GM10248 (cell line): ENCODE measurements around the gene CDX1.
A peak's percentile ranks its signal among the peaks of the same experiment; 100 is the strongest.

Experiments used
- CTCF ChIA-PET: fragments of 300-600 bp; sonication (Branson Sonifier 250); formaldehyde crosslinking; extraction: SDS; loops from one replicate; lab custom pipeline; 2021; ENCODE audit warnings: antibody characterized with exemption; lab: Yijun Ruan, JAX
- POLR2A ChIA-PET: fragments of 350-650 bp; sonication (Branson Sonifier 250); formaldehyde crosslinking; extraction: SDS; loops from one replicate; lab custom pipeline; 2020; ENCODE audit warnings: antibody characterized with exemption; lab: Yijun Ruan, JAX
- DNase-seq: peaks from one replicate; pipeline ENCODE4 v3.0.0; 2012; ENCODE audit errors: extremely low spot score
- TF ChIP-seq, protein P1 (sequence below): IDR thresholded peaks from 2 replicates; pipeline ENCODE4 v1.5.1; 2012; ENCODE audit warnings: mild to moderate bottlenecking, low read depth; ENCODE audit errors: extremely low read depth, missing control alignments, control extremely low read depth

Gene CDX1

DNA sequence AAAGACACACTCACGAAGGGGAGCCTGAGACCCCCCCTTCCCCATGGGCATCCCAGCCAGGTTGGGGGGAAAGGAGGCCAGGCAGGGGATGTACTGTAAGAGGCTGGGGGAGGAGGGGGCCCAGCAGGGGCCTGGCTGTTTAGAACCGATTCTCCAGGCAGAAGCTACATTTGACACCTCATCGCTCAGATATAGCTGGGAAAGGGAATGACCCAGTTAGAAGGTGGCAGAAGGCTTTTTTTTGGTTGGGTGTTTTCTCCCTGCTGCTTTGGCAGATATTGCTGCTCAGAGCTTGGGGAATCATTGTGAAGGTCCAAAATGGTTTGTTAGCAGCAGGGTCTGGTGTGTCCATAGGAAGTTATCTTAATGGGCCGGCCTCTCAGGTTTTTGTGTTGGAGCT, 6.0 kb downstream of the CDX1 start:
- CTCF ChIA-PET, result interaction anchor here (1.2 to 1.4 kb wide), 4 partner anchors 18 to 176 kb away, joined by 3 to 4 read pairs (median 4); no protein-coding TSS in a partner anchor
- TF ChIP-seq, protein P1, sequence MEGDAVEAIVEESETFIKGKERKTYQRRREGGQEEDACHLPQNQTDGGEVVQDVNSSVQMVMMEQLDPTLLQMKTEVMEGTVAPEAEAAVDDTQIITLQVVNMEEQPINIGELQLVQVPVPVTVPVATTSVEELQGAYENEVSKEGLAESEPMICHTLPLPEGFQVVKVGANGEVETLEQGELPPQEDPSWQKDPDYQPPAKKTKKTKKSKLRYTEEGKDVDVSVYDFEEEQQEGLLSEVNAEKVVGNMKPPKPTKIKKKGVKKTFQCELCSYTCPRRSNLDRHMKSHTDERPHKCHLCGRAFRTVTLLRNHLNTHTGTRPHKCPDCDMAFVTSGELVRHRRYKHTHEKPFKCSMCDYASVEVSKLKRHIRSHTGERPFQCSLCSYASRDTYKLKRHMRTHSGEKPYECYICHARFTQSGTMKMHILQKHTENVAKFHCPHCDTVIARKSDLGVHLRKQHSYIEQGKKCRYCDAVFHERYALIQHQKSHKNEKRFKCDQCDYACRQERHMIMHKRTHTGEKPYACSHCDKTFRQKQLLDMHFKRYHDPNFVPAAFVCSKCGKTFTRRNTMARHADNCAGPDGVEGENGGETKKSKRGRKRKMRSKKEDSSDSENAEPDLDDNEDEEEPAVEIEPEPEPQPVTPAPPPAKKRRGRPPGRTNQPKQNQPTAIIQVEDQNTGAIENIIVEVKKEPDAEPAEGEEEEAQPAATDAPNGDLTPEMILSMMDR, result no peak
- POLR2A ChIA-PET, result no interaction called here
- no peak for DNase-seq

DNA sequence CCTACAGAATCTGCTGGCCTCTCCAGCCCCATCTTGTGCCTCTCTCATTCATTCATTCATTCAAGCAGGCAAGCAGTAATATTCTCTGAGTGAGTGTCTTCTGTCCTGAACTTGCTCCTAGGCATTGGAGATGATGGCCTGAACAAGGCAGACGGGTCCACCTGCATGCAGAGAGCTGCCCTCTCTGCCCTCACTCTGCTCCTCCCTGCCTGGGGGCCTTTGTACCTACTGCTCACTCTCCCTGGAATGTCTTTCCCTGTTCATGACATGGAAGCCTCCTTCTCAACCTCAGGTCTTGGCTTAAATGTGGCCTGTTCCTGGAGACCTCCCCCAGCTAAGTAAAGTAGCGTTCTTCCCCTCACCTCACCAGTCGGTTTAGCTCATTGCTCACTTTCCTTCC, 6.6 kb downstream of the CDX1 start:
- no peak for DNase-seq
- TF ChIP-seq, protein P1, result no peak
- CTCF ChIA-PET, result interaction anchor here (1.2 to 4.1 kb wide), 7 partner anchors 8 to 176 kb away, joined by 3 to 22 read pairs (median 3); no protein-coding TSS in a partner anchor
- POLR2A ChIA-PET, result no interaction called here

DNA sequence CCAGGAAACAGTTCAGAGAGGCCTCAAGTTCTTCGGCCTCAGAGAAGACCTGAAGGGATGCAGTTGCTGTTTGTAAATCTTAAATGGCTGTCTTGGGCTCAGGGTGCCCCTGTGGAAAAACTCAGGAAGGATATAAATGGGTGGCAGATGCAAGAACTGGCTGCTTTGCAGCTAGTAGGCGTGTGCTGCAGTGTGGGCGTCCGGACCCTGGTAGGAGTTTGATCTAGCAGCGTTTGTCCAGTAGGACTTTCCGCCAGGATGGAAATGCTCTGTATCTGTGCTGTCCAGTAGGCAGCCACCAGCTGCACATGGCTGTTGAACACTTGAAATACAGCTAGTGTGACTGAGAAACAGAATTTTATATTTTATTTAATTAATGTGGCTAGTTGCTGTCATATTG, 7.7 kb downstream of the CDX1 start:
- CTCF ChIA-PET, result interaction anchor here (1.1 to 4.1 kb wide), 8 partner anchors 10 to 177 kb away, joined by 3 to 22 read pairs (median 3); no protein-coding TSS in a partner anchor
- POLR2A ChIA-PET, result no interaction called here
- TF ChIP-seq, protein P1, result no peak
- no peak for DNase-seq

DNA sequence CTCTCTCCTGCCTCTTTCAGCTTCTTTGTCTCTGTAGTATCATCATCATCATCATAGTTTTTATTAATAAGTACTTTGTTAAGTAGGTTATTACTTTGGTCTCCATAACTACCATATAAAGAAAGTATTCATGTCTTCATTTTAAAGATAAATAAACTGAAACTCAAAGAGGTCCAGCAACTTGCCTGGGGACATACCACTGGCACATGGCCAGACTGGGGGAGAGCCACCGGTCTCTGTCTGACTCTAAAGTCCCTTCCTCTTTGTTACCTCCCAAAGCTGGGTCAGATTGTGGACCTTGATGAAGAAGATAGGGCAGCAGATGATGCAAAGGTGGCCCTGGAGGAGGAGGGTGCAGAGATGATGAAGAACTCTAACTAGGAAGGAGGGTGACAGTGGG, 8.5 kb downstream of the CDX1 start:
- POLR2A ChIA-PET, result no interaction called here
- TF ChIP-seq, protein P1, result no peak
- no peak for DNase-seq
- CTCF ChIA-PET, result interaction anchor here (0.8 to 4.1 kb wide), 17 partner anchors 12 to 176 kb away, joined by 3 to 22 read pairs (median 3); no protein-coding TSS in a partner anchor

DNA sequence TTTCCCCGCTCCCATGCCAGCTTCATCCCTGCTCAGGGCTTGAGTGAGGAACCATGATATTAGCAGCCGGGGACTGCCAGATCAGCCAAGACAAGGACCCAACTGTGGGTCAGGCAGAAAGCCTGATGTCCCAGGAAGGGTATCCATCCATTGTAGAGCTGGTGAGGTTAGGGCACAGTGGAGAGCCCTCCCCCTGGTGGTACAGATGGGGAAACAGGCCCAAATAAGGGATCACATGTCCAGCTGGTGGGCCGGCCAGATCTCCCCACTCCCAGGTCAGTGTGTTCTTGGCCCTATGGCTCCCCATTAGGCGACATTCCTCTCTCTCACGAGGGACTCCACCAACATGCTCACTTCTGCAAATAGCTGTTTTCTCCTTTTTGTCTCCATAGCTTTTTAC, 9.0 kb downstream of the CDX1 start:
- peak; percentile 59 for DNase-seq
- ChIA-PET POLR2A (no interaction called here), CTCF (interaction anchor here (0.8 to 4.1 kb wide), 18 partner anchors 9 to 176 kb away, joined by 3 to 22 read pairs (median 4); no protein-coding TSS in a partner anchor)
- TF ChIP-seq, protein P1, result peak; percentile 45

DNA sequence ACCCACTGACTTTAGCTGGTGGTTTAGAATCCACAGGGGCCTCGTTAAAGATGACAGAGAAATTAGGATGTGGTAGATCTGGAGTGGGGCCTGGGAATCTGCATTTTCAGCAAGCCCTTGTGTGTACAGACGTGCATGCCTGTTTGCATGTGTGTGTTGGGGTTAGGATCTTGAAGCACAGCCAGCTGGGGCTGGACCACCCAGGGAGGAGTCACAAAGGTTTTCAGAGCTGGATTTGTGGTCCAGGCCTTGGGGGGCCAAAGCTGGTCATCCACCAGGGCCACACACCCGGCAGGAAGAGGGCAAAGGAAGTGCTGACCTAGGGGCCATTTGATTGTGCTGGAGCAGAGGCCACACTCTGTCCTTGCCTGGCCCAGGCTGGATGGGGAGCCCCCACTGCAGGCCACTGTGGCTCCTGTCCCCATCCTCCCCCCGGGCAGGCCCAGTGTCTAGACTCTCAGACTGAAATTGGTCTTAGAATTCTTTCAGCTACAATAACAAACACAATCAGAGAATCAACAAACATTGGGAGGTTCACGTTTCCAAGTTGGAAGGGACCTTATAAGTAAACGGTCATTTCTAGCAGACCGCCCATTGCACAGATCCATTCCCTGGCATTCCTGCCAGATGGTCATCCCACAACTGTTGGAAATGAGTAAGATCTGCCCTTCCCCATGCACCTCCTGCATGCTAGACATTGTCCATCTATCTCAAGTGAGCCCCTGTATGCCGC, 10.3 kb downstream of the CDX1 start:
- ChIA-PET CTCF (interaction anchor here (1.0 to 4.1 kb wide), 7 partner anchors 12 to 343 kb away, joined by 3 to 22 read pairs (median 4); no protein-coding TSS in a partner anchor), POLR2A (no interaction called here)
- TF ChIP-seq, protein P1, result no peak
- no peak for DNase-seq
